ENCODE measurements around the gene LRRFIP1.
"Not testable (repeated sequence)": the region's sequence is repeated elsewhere in the genome, so short reads cannot be mapped to it uniquely, and the experiment has no call there.

The LRRFIP1 gene

GRCh38 chr2:237670641-237671040 is 43.3 kb downstream of the LRRFIP1 start:
- Mint-ChIP-seq H3K27me3 (peaks cover 25% of the 10 kb centered on the region), H3K36me3 (peaks cover 6% of the 10 kb centered on the region), H3K9me3 (no peaks in the 10 kb centered on the region), H3K4me3 (no peak overlapping the region), H3K4me1 (peaks cover 84% of the 10 kb centered on the region), H3K27ac (peak overlapping the region; percentile 71)
- no peak for ATAC-seq

GRCh38 chr2:237671466-237672138 is 44.2 kb downstream of the LRRFIP1 start:
- Mint-ChIP-seq H3K4me1 (peaks cover 84% of the 10 kb centered on the region), H3K27ac (peak overlapping the region; percentile 71), H3K4me3 (no peak overlapping the region), H3K36me3 (peaks cover 6% of the 10 kb centered on the region), H3K27me3 (peaks cover 20% of the 10 kb centered on the region), H3K9me3 (no peaks in the 10 kb centered on the region)
- no peak for ATAC-seq

- peaks cover 6% of the 10 kb centered on the region for H3K36me3 Mint-ChIP-seq
- ATAC-seq: no peak
- peaks cover 10% of the 10 kb centered on the region for H3K27me3 Mint-ChIP-seq
- H3K27ac Mint-ChIP-seq: peak overlapping the region; percentile 90
- H3K9me3 Mint-ChIP-seq: no peaks in the 10 kb centered on the region
- H3K4me3 Mint-ChIP-seq: peak overlapping the region; percentile 78
- H3K4me1 Mint-ChIP-seq: peaks cover 89% of the 10 kb centered on the region
Measured at GRCh38 chr2:237672731-237673129, 45.3 kb downstream of the LRRFIP1 start.

- H3K36me3 Mint-ChIP-seq: peaks cover 2% of the 10 kb centered on the region
- peak overlapping the region; percentile 78 for H3K4me3 Mint-ChIP-seq
- peaks cover 89% of the 10 kb centered on the region for H3K4me1 Mint-ChIP-seq
- H3K27me3 Mint-ChIP-seq: peaks cover 4% of the 10 kb centered on the region
- peak; percentile 77 for ATAC-seq
- H3K27ac Mint-ChIP-seq: peak overlapping the region; percentile 90
- H3K9me3 Mint-ChIP-seq: no peaks in the 10 kb centered on the region
Measured at GRCh38 chr2:237673130-237674001, 46.0 kb downstream of the LRRFIP1 start.

GRCh38 chr2:237674731-237675276 is 47.4 kb downstream of the LRRFIP1 start:
- Mint-ChIP-seq H3K9me3 (no peaks in the 10 kb centered on the region), H3K4me3 (peak overlapping the region; percentile 74), H3K27me3 (no peaks in the 10 kb centered on the region), H3K27ac (peak overlapping the region; percentile 90), H3K36me3 (no peaks in the 10 kb centered on the region), H3K4me1 (peaks cover 77% of the 10 kb centered on the region)
- peak; percentile 93 for ATAC-seq

- ATAC-seq: no peak
- H3K27ac Mint-ChIP-seq: peak overlapping the region; percentile 90
- H3K4me3 Mint-ChIP-seq: peak overlapping the region; percentile 74
- H3K4me1 Mint-ChIP-seq: peaks cover 72% of the 10 kb centered on the region
- no peaks in the 10 kb centered on the region for H3K36me3 Mint-ChIP-seq
- no peaks in the 10 kb centered on the region for H3K27me3 Mint-ChIP-seq
- H3K9me3 Mint-ChIP-seq: no peaks in the 10 kb centered on the region
Measured at GRCh38 chr2:237675316-237675715, 47.9 kb downstream of the LRRFIP1 start.

GRCh38 chr2:237680702-237681478 is 53.5 kb downstream of the LRRFIP1 start:
- H3K4me3 Mint-ChIP-seq: no peak overlapping the region
- no peak overlapping the region for H3K27ac Mint-ChIP-seq
- no peaks in the 10 kb centered on the region for H3K36me3 Mint-ChIP-seq

GRCh38 chr2:237682151-237682550 is 54.8 kb downstream of the LRRFIP1 start:
- no peak overlapping the region for H3K4me3 Mint-ChIP-seq
- no peak for ATAC-seq
- H3K27ac Mint-ChIP-seq: no peak overlapping the region
- no peaks in the 10 kb centered on the region for H3K36me3 Mint-ChIP-seq
- no peaks in the 10 kb centered on the region for H3K9me3 Mint-ChIP-seq
- H3K4me1 Mint-ChIP-seq: peaks cover 25% of the 10 kb centered on the region
- no peaks in the 10 kb centered on the region for H3K27me3 Mint-ChIP-seq

More at GRCh38 chr2:237680702-237681478, 53.5 kb downstream of the LRRFIP1 start:
- no peak for ATAC-seq
- H3K27me3 Mint-ChIP-seq: no peaks in the 10 kb centered on the region
- H3K4me1 Mint-ChIP-seq: peaks cover 27% of the 10 kb centered on the region
- H3K9me3 Mint-ChIP-seq: no peaks in the 10 kb centered on the region

- Mint-ChIP-seq H3K4me1 (peaks cover 25% of the 10 kb centered on the region), H3K9me3 (no peaks in the 10 kb centered on the region), H3K4me3 (no peak overlapping the region), H3K27me3 (no peaks in the 10 kb centered on the region), H3K27ac (no peak overlapping the region), H3K36me3 (no peaks in the 10 kb centered on the region)
- ATAC-seq: no peak
Measured at GRCh38 chr2:237682856-237683670, 55.7 kb downstream of the LRRFIP1 start.

GRCh38 chr2:237685408-237685807 is 58.0 kb downstream of the LRRFIP1 start:
- peaks cover 45% of the 10 kb centered on the region for H3K4me1 Mint-ChIP-seq
- no peak for ATAC-seq
- H3K27ac Mint-ChIP-seq: peak overlapping the region; percentile 48
- no peak overlapping the region for H3K4me3 Mint-ChIP-seq
- no peaks in the 10 kb centered on the region for H3K27me3 Mint-ChIP-seq
- no peaks in the 10 kb centered on the region for H3K9me3 Mint-ChIP-seq
- H3K36me3 Mint-ChIP-seq: no peaks in the 10 kb centered on the region

GRCh38 chr2:237686659-237687136 is 59.3 kb downstream of the LRRFIP1 start:
- Mint-ChIP-seq H3K36me3 (no peaks in the 10 kb centered on the region), H3K27me3 (no peaks in the 10 kb centered on the region), H3K27ac (peak overlapping the region; percentile 81), H3K4me1 (peaks cover 52% of the 10 kb centered on the region), H3K4me3 (no peak overlapping the region), H3K9me3 (no peaks in the 10 kb centered on the region)
- no peak for ATAC-seq

GRCh38 chr2:237688081-237688480 is 60.7 kb downstream of the LRRFIP1 start:
- Mint-ChIP-seq H3K9me3 (no peaks in the 10 kb centered on the region), H3K4me3 (no peak overlapping the region), H3K27me3 (no peaks in the 10 kb centered on the region), H3K36me3 (peaks cover 2% of the 10 kb centered on the region), H3K27ac (peak overlapping the region; percentile 81), H3K4me1 (peaks cover 55% of the 10 kb centered on the region)
- no peak for ATAC-seq

- not testable (repeated sequence) for H3K4me3 Mint-ChIP-seq, H3K9me3 Mint-ChIP-seq, H3K27me3 Mint-ChIP-seq, H3K36me3 Mint-ChIP-seq, ATAC-seq
- peak overlapping the region; percentile 81 for H3K27ac Mint-ChIP-seq
- peaks cover 59% of the 10 kb centered on the region for H3K4me1 Mint-ChIP-seq
Measured at GRCh38 chr2:237688541-237688940, 61.2 kb downstream of the LRRFIP1 start.
